IPS-NIHi11 (cell line): ENCODE measurements around the gene EFNA1.

Experiments
- DNase-seq: peaks from one replicate; pipeline ENCODE4 v3.0.0; 2012; ENCODE audit warnings: mixed read lengths, low spot score

Gene EFNA1

DNA sequence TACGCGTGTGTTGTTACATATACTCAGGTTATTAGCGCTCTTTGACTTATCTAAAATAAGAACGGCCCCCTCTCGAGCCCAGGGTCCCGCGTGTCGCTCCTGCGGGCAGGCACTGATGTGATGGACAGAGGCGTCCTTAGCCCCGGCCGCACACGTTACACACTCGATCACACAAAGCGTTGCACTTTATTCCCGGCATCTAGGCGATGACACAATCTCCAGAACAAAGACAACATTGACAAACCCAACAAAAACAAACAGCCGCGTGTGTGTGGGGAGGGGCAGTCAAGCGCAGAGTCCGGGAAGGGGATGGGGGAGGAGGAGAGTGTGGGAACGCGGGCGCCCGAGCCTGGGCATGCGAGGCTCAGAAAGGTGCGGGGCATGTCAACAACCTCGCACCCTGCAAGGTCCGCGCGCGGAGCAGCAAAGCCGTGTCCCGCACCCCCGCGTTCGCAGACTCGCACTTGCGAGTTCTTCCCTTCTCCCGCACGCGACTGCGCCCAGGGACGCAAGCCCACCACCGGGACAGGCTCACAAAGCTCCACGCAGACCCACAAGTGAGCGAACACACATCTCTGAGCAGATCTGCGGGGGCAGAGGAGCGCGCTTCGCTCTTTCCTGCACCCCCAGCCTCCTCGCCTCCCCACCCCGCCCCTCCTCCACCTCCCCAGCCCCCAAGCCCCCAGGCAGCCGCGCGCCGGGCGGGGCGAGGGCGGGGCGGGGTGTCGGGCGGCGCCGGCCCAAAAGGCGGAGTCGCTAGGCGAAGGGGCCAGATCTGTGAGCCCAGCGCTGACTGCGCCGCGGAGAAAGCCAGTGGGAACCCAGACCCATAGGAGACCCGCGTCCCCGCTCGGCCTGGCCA is at the start of gene EFNA1:
Gene EFNA1 (plus strand): TSS at position 772 of the 862 bp plus-strand sequence. CDS start 102 bp downstream, outside the sequence.
- peak; percentile 68 for DNase-seq

DNA sequence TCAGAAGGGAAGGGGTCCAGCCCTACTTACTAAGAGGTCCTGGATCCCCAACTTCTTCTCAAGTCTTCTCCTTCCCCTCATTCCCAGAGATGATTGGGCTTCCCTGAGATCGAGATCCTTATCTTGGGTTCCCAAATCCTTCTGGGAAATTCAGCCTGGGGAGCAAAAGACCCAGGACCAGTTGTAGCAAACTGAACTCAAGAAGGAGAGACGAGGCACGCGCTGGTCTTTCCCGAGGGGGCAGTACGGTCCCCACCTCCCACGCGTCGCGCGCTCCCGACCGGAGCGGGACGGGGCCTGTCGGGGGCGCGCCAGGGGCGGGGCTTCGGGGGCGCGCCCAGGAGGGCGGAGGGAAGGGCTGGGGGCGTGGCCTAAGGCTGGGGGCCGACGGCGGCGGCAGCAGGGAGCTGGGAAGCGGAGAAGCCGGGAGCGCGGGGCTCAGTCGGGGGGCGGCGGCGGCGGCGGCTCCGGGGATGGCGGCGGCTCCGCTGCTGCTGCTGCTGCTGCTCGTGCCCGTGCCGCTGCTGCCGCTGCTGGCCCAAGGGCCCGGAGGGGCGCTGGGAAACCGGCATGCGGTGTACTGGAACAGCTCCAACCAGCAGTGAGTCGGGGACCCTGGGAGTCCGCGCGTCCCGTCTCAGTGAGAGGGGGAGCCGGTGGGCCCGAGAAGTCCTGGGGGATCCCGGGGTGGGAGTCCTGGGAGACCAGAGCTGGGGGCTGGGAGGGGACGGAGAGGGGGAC is 49.0 kb upstream of the EFNA1 start, which contains the start of gene EFNA3:
Gene EFNA3 (plus strand): TSS at position 369 of the 741 bp plus-strand sequence. CDS start 105 bp downstream, at position 474.
- DNase-seq, result peak; percentile 93

DNA sequence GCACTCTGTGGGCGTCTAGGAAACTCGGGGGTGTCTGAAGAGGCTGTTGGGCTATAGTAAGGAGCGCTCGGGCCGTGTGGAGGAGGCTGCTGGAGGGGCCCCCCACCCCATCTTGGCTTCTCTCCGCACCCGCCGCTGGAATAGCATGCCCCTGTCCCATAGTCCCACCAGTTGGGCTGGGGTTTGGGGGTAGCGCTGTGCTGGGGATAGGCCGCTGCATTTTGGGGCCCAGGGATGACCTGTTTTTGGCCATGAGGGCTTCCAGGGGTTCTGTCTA is 48.5 kb upstream of the EFNA1 start:
- no peak for DNase-seq

DNA sequence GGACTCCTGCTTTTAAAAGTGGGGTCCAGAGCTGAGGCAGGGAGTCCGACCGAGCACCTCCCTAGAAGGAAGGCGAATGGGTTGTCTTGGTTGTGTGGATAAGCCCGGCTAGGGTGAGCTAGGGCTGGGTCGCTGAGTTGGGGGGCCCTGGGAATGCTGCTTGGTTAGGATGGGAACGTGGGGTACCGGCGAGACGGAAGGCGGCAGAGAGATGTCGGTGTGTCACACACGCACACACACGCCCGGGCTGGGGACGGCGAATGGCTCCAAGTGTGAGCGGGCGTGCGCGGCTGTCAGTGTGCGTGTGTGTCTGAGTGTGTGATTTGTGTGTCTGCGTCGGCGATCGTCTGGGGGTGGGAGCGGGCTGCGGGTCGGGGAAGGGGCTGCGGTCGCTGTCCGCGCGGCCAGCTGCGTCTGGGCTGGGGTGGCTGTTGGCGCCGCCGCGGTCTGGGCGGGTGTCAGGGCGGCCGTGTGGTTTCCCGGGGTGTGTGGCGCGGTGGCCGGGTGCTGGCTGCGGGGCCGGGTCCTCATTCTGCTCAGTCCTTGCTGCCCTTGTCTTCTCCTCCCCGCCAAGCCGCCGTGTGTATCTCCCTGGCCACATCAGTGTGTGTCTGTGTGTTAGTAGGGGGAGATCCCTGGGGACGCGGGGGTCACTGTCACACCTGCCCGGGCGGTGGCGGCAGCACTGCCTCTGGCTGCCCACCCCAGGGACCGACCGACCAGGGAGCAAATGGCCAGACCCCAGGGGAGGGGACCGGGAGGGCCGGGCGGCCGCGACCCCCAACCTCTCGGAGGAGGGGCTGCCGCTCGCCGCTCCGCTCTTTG is 48.0 kb upstream of the EFNA1 start:
- DNase-seq, result peak; percentile 23

- DNase-seq, result peak; percentile 77
Measured at GRCh38 chr1:155080312-155081228, 47.1 kb upstream of the EFNA1 start.

GRCh38 chr1:155081472-155082300 is 46.0 kb upstream of the EFNA1 start:
- no peak for DNase-seq

DNA sequence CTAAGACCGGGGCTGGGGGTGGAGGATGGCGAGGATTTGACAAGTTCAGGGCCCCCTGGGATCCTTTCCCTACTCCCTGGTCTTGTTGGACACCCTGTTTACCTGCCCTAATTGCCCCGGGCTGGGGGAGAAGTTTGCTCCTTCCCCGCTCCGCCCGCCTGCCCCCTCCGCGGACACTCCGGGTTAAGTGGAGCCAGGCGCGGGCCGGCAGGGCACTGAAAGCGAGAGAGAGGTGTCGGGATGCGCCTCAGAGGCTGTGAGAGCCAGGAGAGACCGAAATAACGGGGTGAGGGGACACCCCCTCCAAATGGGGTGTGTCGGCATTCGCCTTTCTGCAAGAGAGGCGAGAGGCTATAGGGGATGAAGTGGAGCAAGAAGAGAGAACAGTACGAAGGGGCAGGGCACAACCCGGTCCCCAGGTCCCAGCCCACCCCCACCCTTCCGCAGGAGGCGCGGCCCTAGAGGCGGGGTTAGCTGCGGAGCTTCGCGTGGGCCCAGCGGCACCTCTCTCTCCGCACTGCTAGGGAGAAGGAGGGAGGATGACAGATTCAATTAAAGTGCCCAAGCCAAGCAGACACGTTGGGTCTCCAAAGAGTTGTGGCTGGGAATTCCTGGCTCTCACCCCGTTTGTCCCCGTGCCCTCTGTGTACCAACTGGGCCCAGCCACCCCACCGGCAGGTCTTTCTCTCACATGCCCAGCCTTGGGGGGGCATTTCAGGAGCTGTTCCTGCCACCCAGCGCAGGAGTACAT is 45.2 kb upstream of the EFNA1 start:
- no peak for DNase-seq

GRCh38 chr1:155083052-155083541 is 44.6 kb upstream of the EFNA1 start:
- no peak for DNase-seq

GRCh38 chr1:155083865-155084721 is 43.6 kb upstream of the EFNA1 start:
- no peak for DNase-seq

DNA sequence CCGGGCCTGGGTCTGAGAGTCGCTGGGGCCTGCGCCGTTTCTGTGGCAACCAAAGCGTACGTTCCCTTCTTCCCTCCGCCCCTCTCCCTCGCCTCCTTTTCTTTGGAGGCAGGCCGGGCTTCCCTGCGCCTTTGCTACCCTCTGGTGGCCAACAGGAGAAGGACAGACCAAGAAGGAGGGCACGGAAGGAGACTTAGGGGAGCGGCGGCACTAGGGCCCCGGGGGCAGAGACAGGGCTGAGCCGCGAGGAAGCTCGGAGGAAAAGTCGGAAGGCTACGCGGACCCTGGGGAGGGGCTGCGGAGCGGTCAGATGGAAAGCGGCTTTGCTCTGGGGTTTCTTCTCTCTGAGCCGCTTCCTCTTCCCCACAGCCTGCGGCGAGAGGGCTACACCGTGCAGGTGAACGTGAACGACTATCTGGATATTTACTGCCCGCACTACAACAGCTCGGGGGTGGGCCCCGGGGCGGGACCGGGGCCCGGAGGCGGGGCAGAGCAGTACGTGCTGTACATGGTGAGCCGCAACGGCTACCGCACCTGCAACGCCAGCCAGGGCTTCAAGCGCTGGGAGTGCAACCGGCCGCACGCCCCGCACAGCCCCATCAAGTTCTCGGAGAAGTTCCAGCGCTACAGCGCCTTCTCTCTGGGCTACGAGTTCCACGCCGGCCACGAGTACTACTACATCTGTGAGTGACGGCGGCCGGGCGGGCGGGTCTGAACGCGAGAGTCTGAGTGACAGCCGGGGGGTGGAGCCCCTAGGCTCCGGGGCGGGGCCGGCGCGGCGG is 42.8 kb upstream of the EFNA1 start:
- peak; percentile 88 for DNase-seq

GRCh38 chr1:155085504-155086127 is 42.1 kb upstream of the EFNA1 start:
- DNase-seq, result peak; percentile 31

- DNase-seq, result peak; percentile 75
Measured at GRCh38 chr1:155086128-155086741, 41.4 kb upstream of the EFNA1 start.

- no peak for DNase-seq
Measured at GRCh38 chr1:155086856-155087535, 40.7 kb upstream of the EFNA1 start.

GRCh38 chr1:155091071-155092051 is 36.3 kb upstream of the EFNA1 start:
- peak; percentile 84 for DNase-seq

GRCh38 chr1:155092131-155092530 is 35.5 kb upstream of the EFNA1 start:
- DNase-seq, result no peak
